Measurements from ENCODE around the gene FPGS.

GRCh38 chr9:127770583-127770904 lies 32.1 kb upstream of the FPGS start:
- TF ChIP-seq, protein P1, sequence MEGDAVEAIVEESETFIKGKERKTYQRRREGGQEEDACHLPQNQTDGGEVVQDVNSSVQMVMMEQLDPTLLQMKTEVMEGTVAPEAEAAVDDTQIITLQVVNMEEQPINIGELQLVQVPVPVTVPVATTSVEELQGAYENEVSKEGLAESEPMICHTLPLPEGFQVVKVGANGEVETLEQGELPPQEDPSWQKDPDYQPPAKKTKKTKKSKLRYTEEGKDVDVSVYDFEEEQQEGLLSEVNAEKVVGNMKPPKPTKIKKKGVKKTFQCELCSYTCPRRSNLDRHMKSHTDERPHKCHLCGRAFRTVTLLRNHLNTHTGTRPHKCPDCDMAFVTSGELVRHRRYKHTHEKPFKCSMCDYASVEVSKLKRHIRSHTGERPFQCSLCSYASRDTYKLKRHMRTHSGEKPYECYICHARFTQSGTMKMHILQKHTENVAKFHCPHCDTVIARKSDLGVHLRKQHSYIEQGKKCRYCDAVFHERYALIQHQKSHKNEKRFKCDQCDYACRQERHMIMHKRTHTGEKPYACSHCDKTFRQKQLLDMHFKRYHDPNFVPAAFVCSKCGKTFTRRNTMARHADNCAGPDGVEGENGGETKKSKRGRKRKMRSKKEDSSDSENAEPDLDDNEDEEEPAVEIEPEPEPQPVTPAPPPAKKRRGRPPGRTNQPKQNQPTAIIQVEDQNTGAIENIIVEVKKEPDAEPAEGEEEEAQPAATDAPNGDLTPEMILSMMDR (IDR thresholded peaks at IDR 0.05; ENCODE audit: low read depth, low read length, missing input control) = no peak
- TF ChIP-seq YY1 (IDR thresholded peaks at IDR 0.05) = no peak

Measured in liver (tissue), 2 donors.